ENCODE data around the gene ZMYM2. TPM values are rescaled to one million over a fixed set of nuclear protein-coding genes. Genes with fewer than 3 reads are reported as not detected.

The ZMYM2 gene
- total and polyA plus RNA-seq, 7 donors = 6.7 to 42.8 (median 25.4) TPM

GRCh38 chr13:20001366-20002190 is 43.1 kb downstream of the ZMYM2 start:
- TF ChIP-seq, protein P1, sequence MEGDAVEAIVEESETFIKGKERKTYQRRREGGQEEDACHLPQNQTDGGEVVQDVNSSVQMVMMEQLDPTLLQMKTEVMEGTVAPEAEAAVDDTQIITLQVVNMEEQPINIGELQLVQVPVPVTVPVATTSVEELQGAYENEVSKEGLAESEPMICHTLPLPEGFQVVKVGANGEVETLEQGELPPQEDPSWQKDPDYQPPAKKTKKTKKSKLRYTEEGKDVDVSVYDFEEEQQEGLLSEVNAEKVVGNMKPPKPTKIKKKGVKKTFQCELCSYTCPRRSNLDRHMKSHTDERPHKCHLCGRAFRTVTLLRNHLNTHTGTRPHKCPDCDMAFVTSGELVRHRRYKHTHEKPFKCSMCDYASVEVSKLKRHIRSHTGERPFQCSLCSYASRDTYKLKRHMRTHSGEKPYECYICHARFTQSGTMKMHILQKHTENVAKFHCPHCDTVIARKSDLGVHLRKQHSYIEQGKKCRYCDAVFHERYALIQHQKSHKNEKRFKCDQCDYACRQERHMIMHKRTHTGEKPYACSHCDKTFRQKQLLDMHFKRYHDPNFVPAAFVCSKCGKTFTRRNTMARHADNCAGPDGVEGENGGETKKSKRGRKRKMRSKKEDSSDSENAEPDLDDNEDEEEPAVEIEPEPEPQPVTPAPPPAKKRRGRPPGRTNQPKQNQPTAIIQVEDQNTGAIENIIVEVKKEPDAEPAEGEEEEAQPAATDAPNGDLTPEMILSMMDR (IDR thresholded peaks at IDR 0.05) = no peak
- DNase-seq (no peak), ATAC-seq (no peak)
- intact Hi-C loops (cut with DNase I) = no loop called here
- 79 to 87% (median 85%) methylated on average over 4 of the region's 4 CpGs for WGBS, 3 donors
- Histone ChIP-seq H3K4me1 (no peaks in the 10 kb centered on the region), H3K27me3 (ENCODE audit: insufficient read depth in 3 of 3, low read length in 2 of 3) (no peaks in the 10 kb centered on the region), H3K27ac (no peak overlapping the region), H3K9me3 (no peaks in the 10 kb centered on the region), H3K4me3 (no peak overlapping the region), H3K36me3 (ENCODE audit: insufficient read depth in 1 of 2, low read depth in 1 of 2) (peaks cover 0 to 50% of the 10 kb centered on the region in 2 donors)

DNA sequence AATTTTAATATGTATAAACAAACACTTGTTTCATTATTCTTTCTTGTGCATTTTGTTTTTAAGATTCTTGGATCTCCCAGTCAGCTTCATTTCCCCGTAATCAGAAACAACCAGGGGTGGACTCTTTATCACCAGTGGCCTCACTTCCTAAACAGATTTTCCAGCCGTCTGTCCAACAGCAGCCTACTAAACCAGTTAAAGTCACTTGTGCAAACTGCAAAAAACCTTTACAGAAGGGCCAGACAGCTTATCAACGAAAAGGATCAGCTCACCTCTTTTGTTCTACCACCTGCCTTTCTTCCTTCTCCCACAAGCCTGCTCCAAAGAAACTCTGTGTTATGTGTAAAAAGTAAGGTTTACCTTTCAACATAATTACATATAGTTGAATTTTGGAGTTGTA is 44.3 kb downstream of the ZMYM2 start:
- H3K27me3 ChIP-seq (ENCODE audit: insufficient read depth in 3 of 3, low read length in 2 of 3) = no peaks in the 10 kb centered on the region
- H3K9me3 ChIP-seq = no peaks in the 10 kb centered on the region
- H3K27ac ChIP-seq = no peak overlapping the region
- H3K36me3 ChIP-seq (ENCODE audit: insufficient read depth in 1 of 2, low read depth in 1 of 2) = peaks cover 0 to 62% of the 10 kb centered on the region in 2 donors
- 61 to 66% (median 64%) methylated on average over 3 of the region's 3 CpGs for WGBS, 3 donors
- no peaks in the 10 kb centered on the region for H3K4me1 ChIP-seq
- DNase-seq (no peak), ATAC-seq (no peak)
- no peak overlapping the region for H3K4me3 ChIP-seq
- intact Hi-C loops (cut with DNase I) = no loop called here
- TF ChIP-seq, protein P1 (IDR thresholded peaks at IDR 0.05) = no peak

DNA sequence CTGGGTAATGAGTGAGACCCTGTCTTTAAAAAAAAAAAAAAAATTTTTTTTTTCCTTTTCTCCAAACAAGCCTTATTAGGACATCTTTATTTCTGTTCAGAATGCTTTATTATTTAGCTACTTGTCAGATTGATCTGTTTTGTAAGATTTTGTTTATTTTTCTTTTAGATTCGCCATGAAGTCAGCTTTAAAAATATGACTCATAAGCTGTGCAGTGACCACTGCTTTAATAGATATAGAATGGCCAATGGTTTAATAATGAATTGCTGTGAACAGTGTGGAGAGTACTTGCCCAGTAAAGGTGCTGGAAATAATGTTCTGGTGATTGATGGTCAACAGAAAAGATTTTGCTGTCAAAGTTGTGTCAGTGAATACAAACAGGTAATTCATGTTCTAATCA is 47.7 kb downstream of the ZMYM2 start:
- Histone ChIP-seq H3K27me3 (ENCODE audit: insufficient read depth in 3 of 3, low read length in 2 of 3) (no peaks in the 10 kb centered on the region), H3K9me3 (no peaks in the 10 kb centered on the region), H3K4me3 (no peak overlapping the region), H3K36me3 (ENCODE audit: insufficient read depth in 1 of 2, low read depth in 1 of 2) (peaks cover 0 to 85% of the 10 kb centered on the region in 2 donors), H3K27ac (no peak overlapping the region), H3K4me1 (no peaks in the 10 kb centered on the region)
- DNase-seq (no peak), ATAC-seq (no peak)
- WGBS, 3 donors = 97 to 98% (median 97%) methylated on average over 1 of the region's 1 CpG
- intact Hi-C loops (cut with DNase I) = no loop called here
- TF ChIP-seq, protein P1 (IDR thresholded peaks at IDR 0.05) = no peak

DNA sequence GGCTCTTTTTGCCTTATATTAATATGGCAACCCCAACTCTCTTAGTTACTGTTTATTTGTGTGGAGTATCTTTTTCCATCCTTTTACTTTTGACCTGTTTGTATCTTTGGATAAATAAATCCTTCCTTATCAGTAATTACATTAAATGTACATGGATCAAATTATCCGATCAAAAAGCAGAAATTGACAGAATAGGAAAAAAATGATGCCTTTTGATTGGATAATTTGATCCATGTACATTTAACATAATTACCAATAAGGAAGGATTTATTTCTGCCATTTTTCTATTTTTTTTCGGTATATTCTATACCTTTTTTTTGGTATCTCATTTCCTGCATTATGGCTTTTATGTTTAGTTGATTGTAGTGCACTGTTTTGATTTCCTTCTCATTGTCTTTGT is 57.2 kb downstream of the ZMYM2 start:
- WGBS, 3 donors = 97 to 99% (median 99%) methylated on average over 2 of the region's 2 CpGs
- Histone ChIP-seq H3K9me3 (peaks cover 19% of the 10 kb centered on the region), H3K27me3 (ENCODE audit: insufficient read depth in 3 of 3, low read length in 2 of 3) (no peaks in the 10 kb centered on the region), H3K27ac (no peak overlapping the region), H3K4me1 (no peaks in the 10 kb centered on the region), H3K36me3 (ENCODE audit: insufficient read depth in 1 of 2, low read depth in 1 of 2) (peaks cover 0 to 32% of the 10 kb centered on the region in 2 donors), H3K4me3 (no peak overlapping the region)
- TF ChIP-seq, protein P1 (IDR thresholded peaks at IDR 0.05) = no peak
- no peak for ATAC-seq
- intact Hi-C loops (cut with DNase I) = no loop called here
- DNase-seq = no peak

Measured in psoas muscle (tissue), 8 donors.